IMR-90 (cell line): ENCODE measurements around the gene SUPT3H. TPM values are rescaled to one million over a fixed set of nuclear protein-coding genes. Genes with fewer than 3 reads are reported as not detected.

Experiments
- ATAC-seq: fragments of 200-7000 bp; cut with Tn5 transposase; 2 replicates; pipeline ENCODE4 v1.9.1; 2020; ENCODE audit warnings: low read depth, mild to moderate bottlenecking, moderate library complexity
- BruUV-seq: library from RNA; stranded (reverse); fragments of 400-500 nt; replicated peaks from 2 replicates; lab custom pipeline; 2021; lab: Mats Ljungman, UMichigan
- CTCF ChIA-PET: fragments of 300-600 bp; formaldehyde crosslinking; extraction: SDS; loops from one replicate; lab custom pipeline; 2021; ENCODE audit warnings: antibody characterized with exemption; lab: Yijun Ruan, JAX
- POLR2A ChIA-PET: fragments of 300-600 bp; sonication (Branson Sonifier 250); formaldehyde crosslinking; loops from one replicate; lab custom pipeline; 2022; ENCODE audit warnings: antibody characterized with exemption; ENCODE audit not compliant: unreplicated experiment; lab: Charles Lee
- DNase-seq: peaks from one replicate; pipeline ENCODE4 v3.0.0; 2013
- H2AFZ ChIP-seq: replicated peaks from 2 replicates; pipeline ENCODE3; 2013; ENCODE audit warnings: low read length, mild to moderate bottlenecking; ENCODE audit not compliant: poor library complexity
- H2AK5ac ChIP-seq: 2 replicates; pipeline ENCODE4 v1.6.1; 2013; ENCODE audit warnings: low read depth, low read length, inconsistent platforms
- H2AK9ac ChIP-seq: replicated peaks from 2 replicates; pipeline ENCODE3; 2013; ENCODE audit warnings: mild to moderate bottlenecking, low read depth, low read length, moderate library complexity; ENCODE audit not compliant: poor library complexity
- H2BK120ac ChIP-seq: 2 replicates; pipeline ENCODE4 v1.6.1; 2013; ENCODE audit warnings: low read depth, low read length, inconsistent platforms
- H2BK15ac ChIP-seq: 3 replicates; pipeline ENCODE4 v1.6.1; 2013; ENCODE audit warnings: low read depth, low read length, inconsistent platforms
- H2BK20ac ChIP-seq: 2 replicates; pipeline ENCODE4 v1.6.1; 2013; ENCODE audit warnings: low read depth, mild to moderate bottlenecking, inconsistent platforms, low read length, moderate library complexity
- H2BK5ac ChIP-seq: 2 replicates; pipeline ENCODE4 v1.6.1; 2013; ENCODE audit warnings: mild to moderate bottlenecking, low read depth, low read length, inconsistent platforms; ENCODE audit not compliant: poor library complexity, severe bottlenecking
- H3K14ac ChIP-seq: replicated peaks from 2 replicates; pipeline ENCODE4 v1.6.1; 2013; ENCODE audit warnings: low read depth, low read length, inconsistent platforms
- H3K18ac ChIP-seq: 2 replicates; pipeline ENCODE4 v1.6.1; 2013; ENCODE audit warnings: low read depth, low read length, control low read depth
- H3K23ac ChIP-seq: 2 replicates; pipeline ENCODE4 v1.6.1; 2013; ENCODE audit warnings: low read depth, low read length, inconsistent platforms
- H3K27ac ChIP-seq: 2 replicates; pipeline ENCODE4 v1.5.1; 2013; ENCODE audit warnings: mild to moderate bottlenecking, control low read depth, low read length; ENCODE audit not compliant: insufficient read depth
- H3K27me3 ChIP-seq: 2 replicates; pipeline ENCODE4 v1.6.1; 2013; ENCODE audit warnings: low read length; ENCODE audit not compliant: control insufficient read depth, insufficient read depth
- H3K36me3 ChIP-seq: 2 replicates; pipeline ENCODE4 v1.6.1; 2013; ENCODE audit warnings: low read length, mixed read lengths; ENCODE audit not compliant: control insufficient read depth, insufficient read depth
- H3K4ac ChIP-seq: 2 replicates; pipeline ENCODE4 v1.6.1; 2013; ENCODE audit warnings: low read depth, low read length, inconsistent platforms
- H3K4me1 ChIP-seq: 2 replicates; pipeline ENCODE4 v1.6.1; 2013; ENCODE audit warnings: low read length, mixed read lengths; ENCODE audit not compliant: control insufficient read depth, insufficient read depth
- H3K4me2 ChIP-seq: 2 replicates; pipeline ENCODE4 v1.6.1; 2013; ENCODE audit warnings: low read depth, mild to moderate bottlenecking, control low read depth, low read length, moderate library complexity
- H3K4me3 ChIP-seq: 2 replicates; pipeline ENCODE4 v1.5.1; 2013; ENCODE audit warnings: low read depth, mild to moderate bottlenecking, control low read depth, low read length, moderate library complexity; ENCODE audit not compliant: insufficient read depth
- H3K56ac ChIP-seq: 2 replicates; pipeline ENCODE4 v1.6.1; 2013; ENCODE audit warnings: low read length, inconsistent platforms; ENCODE audit not compliant: insufficient read depth; ENCODE audit errors: extremely low read depth
- H3K79me1 ChIP-seq, 2 experiments: 2 replicates each; pipeline ENCODE4 v1.6.1; 2013; ENCODE audit warnings: low read length in 2 of 2, inconsistent platforms in 1 of 2, low read depth in 1 of 2
- H3K9ac ChIP-seq: 2 replicates; pipeline ENCODE4 v1.6.1; 2013; ENCODE audit warnings: low read depth, low read length, control low read depth
- H3K9me1 ChIP-seq: 2 replicates; pipeline ENCODE4 v1.6.1; 2013; ENCODE audit warnings: low read length, inconsistent platforms; ENCODE audit not compliant: insufficient read depth
- H3K9me3 ChIP-seq: 2 replicates; pipeline ENCODE4 v1.6.1; 2013; ENCODE audit warnings: low read length; ENCODE audit not compliant: control insufficient read depth, insufficient read depth
- H4K20me1 ChIP-seq: 2 replicates; pipeline ENCODE4 v1.6.1; 2013; ENCODE audit warnings: low read length, inconsistent platforms; ENCODE audit not compliant: insufficient read depth
- H4K5ac ChIP-seq: 2 replicates; pipeline ENCODE4 v1.6.1; 2013; ENCODE audit warnings: mild to moderate bottlenecking, low read depth, low read length, control low read depth
- H4K8ac ChIP-seq, 2 experiments: 2 replicates each; pipeline ENCODE4 v1.6.1; 2013; ENCODE audit warnings: low read depth in 2 of 2, low read length in 2 of 2, control low read depth in 1 of 2, inconsistent platforms in 1 of 2
- H4K91ac ChIP-seq: 2 replicates; pipeline ENCODE4 v1.6.1; 2013; ENCODE audit warnings: low read depth, low read length, inconsistent platforms; ENCODE audit not compliant: insufficient read depth
- MAZ ChIP-seq: IDR thresholded peaks from 2 replicates; pipeline ENCODE4 v1.6.1; 2012; ENCODE audit warnings: low read depth, mild to moderate bottlenecking, low read length, improper control_type of control experiment, moderate library complexity, borderline replicate concordance
- POLR2A ChIP-seq: IDR thresholded peaks from 2 replicates; pipeline ENCODE4 v1.6.1; 2012; ENCODE audit warnings: mild to moderate bottlenecking, low read depth, low read length
- WGBS, 2 experiments: methylation state at CpG; one replicate each; pipeline versions ENCODE4 v1.1.5 to v1.1.7; 2013; ENCODE audit warnings: missing lambda C conversion rate in 2 of 2; ENCODE audit not compliant: insufficient read length in 1 of 2; ENCODE audit errors: extremely low coverage in 2 of 2; 5-methylcytosine and 5-hydroxymethylcytosine counted together
- dilution Hi-C: fragments of 300-500 bp; cut with HindIII; formaldehyde crosslinking; loops from one replicate; pipeline ENCODE4 v1.14.3; 2018; ENCODE audit warnings: low sequenced_read_pairs; ENCODE audit not compliant: unreplicated experiment
- in situ Hi-C: fragments of 300-500 bp; cut with MboI; formaldehyde crosslinking; loops from 3 replicates; pipeline ENCODE4 v1.14.3; 2019; ENCODE audit warnings: low sequenced_read_pairs, inconsistent platforms, mixed read lengths
- intact Hi-C: fragments of 100-400 bp; cut with micrococcal nuclease; formaldehyde crosslinking; loops from 2 replicates; pipeline ENCODE4 v1.10.0; 2022
- polyA plus RNA-seq, 3 experiments: library from polyadenylated mRNA; depleted of rRNA; stranded (reverse); fragments of >200 nt; gene quantifications; 2 replicates each; pipeline ENCODE4 v1.2.3, GENCODE V29; 2012; ENCODE audit warnings: low replicate concordance in 1 of 3
- total RNA-seq: library from RNA; depleted of rRNA; stranded (reverse); fragments of >200 nt; gene quantifications from 2 replicates; pipeline ENCODE4 v1.2.3, GENCODE V29; 2012

Gene SUPT3H
- total and polyA plus RNA-seq, 2 of the 4 experiments (the other 2 are of a cell fraction) = 4.5 to 5.0 TPM

DNA sequence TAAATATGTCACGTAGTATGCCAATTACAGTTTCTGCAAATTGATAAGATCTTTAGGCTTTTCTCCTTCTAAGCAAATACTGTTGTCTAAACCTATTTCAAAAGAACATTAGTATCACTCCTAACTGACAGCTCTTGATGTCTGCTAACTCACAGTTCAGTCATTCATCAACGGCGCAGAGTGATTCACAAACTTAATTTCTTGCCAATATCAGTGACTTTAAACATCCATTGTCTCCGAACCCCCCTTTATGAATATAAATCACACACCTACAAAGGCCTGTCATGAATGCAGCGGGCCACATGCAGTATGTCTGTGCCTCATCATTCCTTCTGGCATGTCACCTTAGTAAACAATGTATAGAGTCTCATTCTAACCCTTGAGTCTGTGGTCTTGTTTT, 569.6 kb downstream of the SUPT3H start:
- DNase-seq (no peak), ATAC-seq (no peak)
- Histone ChIP-seq H4K20me1 (no peaks in the 10 kb centered on the region), H3K56ac (no peak overlapping the region), H3K27me3 (no peaks in the 10 kb centered on the region), H3K4ac (no peak overlapping the region), H3K9me1 (peaks cover 9% of the 10 kb centered on the region), H2AFZ (no peak overlapping the region), H3K27ac (no peak overlapping the region), H4K8ac (no peak overlapping the region), H3K18ac (peak overlapping the region; percentile 52; the same call in 1 of the 2 replicates), H3K9me3 (no peaks in the 10 kb centered on the region), H4K91ac (no peak overlapping the region), H3K79me1 (no peaks in the 10 kb centered on the region), H3K36me3 (no peaks in the 10 kb centered on the region), H2AK5ac (no peak overlapping the region), H2BK5ac (no peak overlapping the region), H2BK20ac (no peak overlapping the region), H4K5ac (no peak overlapping the region), H2AK9ac (no peak overlapping the region), H3K4me2 (peak overlapping the region; percentile 7; the same call in 1 of the 2 replicates), H3K9ac (peak overlapping the region; percentile 15; the same call in 1 of the 2 replicates), H3K23ac (no peak overlapping the region), H3K4me1 (peaks cover 12% of the 10 kb centered on the region), H3K14ac (no peak overlapping the region), H3K4me3 (no peak overlapping the region), H2BK15ac (no peak overlapping the region), H2BK120ac (peak overlapping the region; percentile 3; the same call in 1 of the 2 replicates)
- 80% methylated on average over 1 of the region's 5 CpGs; no CpG with 5 or more reads in 1 of the 2 experiments for WGBS, 2 experiments
- BruUV-seq = no TSS peak
- POLR2A ChIA-PET = no interaction called here
- intact Hi-C loops = no loop called here
- TF ChIP-seq POLR2A (no peak), MAZ (no peak)
- dilution Hi-C loops = no loop called here
- CTCF ChIA-PET = no interaction called here
- in situ Hi-C loops = no loop called here
